Measurements from ENCODE around the gene CELA1.

The CELA1 gene

GRCh38 chr12:51383269-51383905, 36.9 kb upstream of the CELA1 start:
- no peak for DNase-seq (ENCODE audit: low read depth)
- H3K4me3 ChIP-seq (ENCODE audit: low read depth, low read length): no peak overlapping the region
- no peak for TF ChIP-seq CTCF (IDR thresholded peaks at IDR 0.05; ENCODE audit: control insufficient read depth, extremely low read depth, insufficient read depth)

- H3K4me3 ChIP-seq (ENCODE audit: low read depth, low read length): no peak overlapping the region
- no peak for TF ChIP-seq CTCF (IDR thresholded peaks at IDR 0.05; ENCODE audit: control insufficient read depth, extremely low read depth, insufficient read depth)
- no peak for DNase-seq (ENCODE audit: low read depth)
Observed at GRCh38 chr12:51382173-51382572, 35.7 kb upstream of the CELA1 start.

- no peak for DNase-seq (ENCODE audit: low read depth)
- no peak overlapping the region for H3K4me3 ChIP-seq (ENCODE audit: low read depth, low read length)
- TF ChIP-seq CTCF (IDR thresholded peaks at IDR 0.05; ENCODE audit: control insufficient read depth, extremely low read depth, insufficient read depth): no peak
Observed at GRCh38 chr12:51381226-51382079, 35.0 kb upstream of the CELA1 start.

GRCh38 chr12:51379571-51379970, 33.1 kb upstream of the CELA1 start:
- no peak overlapping the region for H3K4me3 ChIP-seq (ENCODE audit: low read depth, low read length)

GRCh38 chr12:51378749-51379148, 32.3 kb upstream of the CELA1 start:
- TF ChIP-seq CTCF (IDR thresholded peaks at IDR 0.05; ENCODE audit: control insufficient read depth, extremely low read depth, insufficient read depth): no peak
- H3K4me3 ChIP-seq (ENCODE audit: low read depth, low read length): no peak overlapping the region
- DNase-seq (ENCODE audit: low read depth): no peak

More at GRCh38 chr12:51379571-51379970, 33.1 kb upstream of the CELA1 start:
- DNase-seq (ENCODE audit: low read depth): no peak
- TF ChIP-seq CTCF (IDR thresholded peaks at IDR 0.05; ENCODE audit: control insufficient read depth, extremely low read depth, insufficient read depth): no peak

GRCh38 chr12:51377099-51377984, 30.9 kb upstream of the CELA1 start:
- H3K4me3 ChIP-seq (ENCODE audit: low read depth, low read length): no peak overlapping the region
- TF ChIP-seq CTCF (IDR thresholded peaks at IDR 0.05; ENCODE audit: control insufficient read depth, extremely low read depth, insufficient read depth): no peak
- DNase-seq (ENCODE audit: low read depth): no peak
